GM10847 (cell line): Measurements from ENCODE around the gene EHHADH.

ENCODE experiments used
- POLR2A ChIP-seq: IDR thresholded peaks from 2 replicates; pipeline ENCODE4 v1.6.1; 2011; ENCODE audit not compliant: insufficient read length; ENCODE audit errors: extremely low read depth

Gene EHHADH

DNA sequence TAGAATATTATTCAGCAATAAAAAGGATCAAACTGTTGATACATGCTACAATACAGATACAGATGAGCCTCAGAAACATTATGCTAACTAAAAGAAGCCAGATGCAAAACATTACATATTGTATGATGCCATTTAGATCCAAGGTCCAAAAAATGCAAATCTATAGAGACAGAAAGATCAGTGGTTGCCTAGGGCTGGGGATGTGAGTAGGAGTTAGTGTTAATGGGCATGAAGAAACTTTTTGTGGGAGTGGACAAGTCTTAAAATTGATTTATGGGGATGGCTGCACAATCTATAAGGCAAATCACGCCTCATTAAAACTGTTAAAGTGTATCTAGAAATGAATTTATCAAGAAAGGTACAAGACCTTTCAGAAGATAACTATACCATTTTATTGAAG lies 45.0 kb downstream of the EHHADH start:
- no peak for TF ChIP-seq POLR2A

DNA sequence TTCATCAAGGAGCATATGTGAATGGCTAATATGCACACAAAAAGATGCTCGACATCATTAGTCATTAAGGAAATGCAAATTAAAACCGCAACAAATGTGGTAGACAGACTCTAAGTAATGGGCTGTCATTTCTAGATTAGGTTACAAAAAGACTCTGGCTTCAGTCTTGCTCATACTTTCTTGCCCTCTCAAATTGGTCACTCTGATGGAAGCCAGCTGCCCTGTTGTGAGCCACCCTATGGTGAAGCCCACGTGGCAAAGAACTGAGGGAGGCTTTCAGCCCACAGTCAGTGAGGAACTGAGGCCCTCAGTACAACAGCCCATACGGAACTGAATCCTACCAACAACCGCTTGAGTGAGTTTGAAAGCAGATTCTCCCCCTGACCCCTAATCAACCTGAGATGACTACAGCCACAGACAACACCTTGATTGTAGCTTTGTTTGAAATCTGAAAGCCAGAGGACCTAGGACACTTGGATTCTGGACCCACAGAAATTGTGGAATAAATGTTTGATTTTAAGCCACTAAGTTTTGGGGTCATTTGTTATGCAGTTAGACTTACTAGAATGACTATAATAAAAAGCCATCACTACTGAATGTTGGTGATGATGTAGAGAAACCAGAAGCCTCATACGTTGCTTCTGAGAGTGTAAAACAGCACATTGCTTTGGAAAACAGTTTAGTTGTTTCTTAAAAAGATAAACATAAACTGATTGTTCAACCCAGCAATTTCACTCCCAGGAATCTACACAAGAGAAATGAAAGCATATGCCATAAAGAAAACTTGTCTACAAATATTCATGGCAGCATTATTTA lies 45.7 kb downstream of the EHHADH start:
- no peak for TF ChIP-seq POLR2A

- TF ChIP-seq POLR2A, result no peak
These were observed 46.4 kb downstream of the EHHADH start for GRCh38 chr3:185207481-185207880.

DNA sequence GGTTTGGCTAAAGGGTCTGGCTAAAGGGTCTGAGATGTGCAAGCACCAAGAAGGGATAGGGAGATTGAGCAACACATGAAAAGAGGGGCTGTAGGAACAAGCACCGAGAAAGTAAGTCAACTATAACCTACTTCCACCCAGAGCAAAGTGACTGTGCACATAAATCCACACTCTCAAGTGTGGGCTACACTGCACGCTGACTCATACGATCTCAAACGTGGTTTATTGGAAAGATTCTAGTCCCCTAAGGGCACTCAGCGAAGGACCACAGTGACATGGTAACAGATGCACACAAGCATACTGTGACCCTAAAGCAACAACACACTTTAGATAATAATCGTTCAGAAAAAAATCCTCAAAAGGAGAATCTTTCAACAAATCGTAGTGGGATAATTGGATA lies 48.0 kb downstream of the EHHADH start:
- no peak for TF ChIP-seq POLR2A

- TF ChIP-seq POLR2A, result no peak
These were observed 49.0 kb downstream of the EHHADH start for GRCh38 chr3:185204894-185205293.

GRCh38 chr3:185200639-185201038 lies 53.2 kb downstream of the EHHADH start:
- no peak for TF ChIP-seq POLR2A

GRCh38 chr3:185199671-185200070 lies 54.2 kb downstream of the EHHADH start:
- TF ChIP-seq POLR2A, result no peak

- TF ChIP-seq POLR2A, result no peak
These were observed 54.6 kb downstream of the EHHADH start for GRCh38 chr3:185199206-185199605.

- no peak for TF ChIP-seq POLR2A
These were observed 56.8 kb downstream of the EHHADH start for GRCh38 chr3:185197068-185197467.

GRCh38 chr3:185195652-185196051 lies 58.2 kb downstream of the EHHADH start:
- no peak for TF ChIP-seq POLR2A

DNA sequence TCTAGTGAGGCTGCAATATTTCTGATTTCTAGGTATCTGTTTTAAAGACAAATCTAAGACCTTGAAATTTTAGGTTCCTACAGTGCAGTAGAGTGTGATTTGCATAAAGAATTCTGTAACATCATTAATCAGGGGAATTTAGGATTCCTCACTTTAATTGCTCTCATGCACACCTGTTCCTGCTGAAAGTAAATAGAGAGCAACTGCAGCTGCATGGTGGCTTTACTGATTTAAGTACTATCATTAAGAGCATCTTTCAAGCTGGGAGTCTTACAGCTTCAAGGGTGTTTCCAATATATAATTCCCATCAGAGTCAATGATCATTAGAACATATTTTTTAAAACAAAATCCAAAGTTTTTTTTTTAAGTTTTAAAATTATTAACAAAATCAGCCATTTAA lies 65.0 kb downstream of the EHHADH start:
- TF ChIP-seq POLR2A, result no peak

DNA sequence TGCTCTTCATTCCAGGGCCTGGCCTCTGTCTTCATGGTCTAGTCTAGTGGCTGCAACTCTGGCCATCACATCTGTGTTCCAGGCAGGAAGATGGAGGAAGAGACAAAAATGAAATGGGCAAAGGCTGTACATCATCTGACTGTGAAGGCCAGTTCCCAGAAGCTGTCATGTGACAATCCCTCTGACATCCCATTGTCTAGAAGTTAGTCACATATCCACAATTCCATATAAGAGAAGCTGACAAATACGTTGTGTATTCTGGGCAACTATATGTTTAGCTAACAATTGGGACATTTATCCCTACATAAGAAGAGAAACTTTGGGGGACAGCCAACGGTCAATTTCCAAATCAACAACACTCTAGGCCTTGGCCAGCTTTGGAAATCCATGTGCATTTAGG lies 66.5 kb downstream of the EHHADH start:
- no peak for TF ChIP-seq POLR2A

DNA sequence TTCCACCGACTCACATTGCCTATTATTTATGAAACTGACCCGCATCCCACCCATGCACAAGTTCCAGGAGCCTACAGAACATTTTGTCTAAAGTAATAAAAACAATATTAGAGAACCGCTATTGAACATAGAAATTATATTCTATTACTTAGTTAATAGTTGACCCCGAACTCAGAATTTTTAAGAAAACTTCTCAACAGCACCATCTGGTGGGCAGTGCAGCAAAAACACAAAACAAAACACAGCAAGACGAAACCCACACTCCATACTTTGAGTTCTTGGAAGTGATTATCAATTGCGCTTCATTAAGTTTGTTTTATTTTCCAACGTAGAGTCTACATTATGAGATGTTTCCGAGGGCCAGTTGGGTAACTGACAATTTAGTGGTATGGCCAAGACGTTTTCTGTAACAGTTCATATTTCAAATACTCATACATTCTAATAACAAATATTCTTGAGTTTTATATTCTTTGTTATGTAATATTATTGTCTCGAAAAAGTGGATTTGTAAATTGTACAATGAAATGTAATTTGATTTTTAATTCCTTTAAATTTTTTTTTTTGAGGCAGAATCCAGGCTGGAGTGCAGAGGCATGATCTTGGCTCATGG lies 77.0 kb downstream of the EHHADH start:
- no peak for TF ChIP-seq POLR2A

- no peak for TF ChIP-seq POLR2A
These were observed 78.4 kb downstream of the EHHADH start for GRCh38 chr3:185175370-185175987.

- TF ChIP-seq POLR2A, result no peak
These were observed 81.5 kb downstream of the EHHADH start for GRCh38 chr3:185172086-185173049.
